ENCODE results near the gene ZBTB2.
A peak's percentile ranks its signal among the peaks of the same experiment; 100 is the strongest.
"Not testable (repeated sequence)": the region's sequence is repeated elsewhere in the genome, so short reads cannot be mapped to it uniquely, and the experiment has no call there.

The ZBTB2 gene

DNA sequence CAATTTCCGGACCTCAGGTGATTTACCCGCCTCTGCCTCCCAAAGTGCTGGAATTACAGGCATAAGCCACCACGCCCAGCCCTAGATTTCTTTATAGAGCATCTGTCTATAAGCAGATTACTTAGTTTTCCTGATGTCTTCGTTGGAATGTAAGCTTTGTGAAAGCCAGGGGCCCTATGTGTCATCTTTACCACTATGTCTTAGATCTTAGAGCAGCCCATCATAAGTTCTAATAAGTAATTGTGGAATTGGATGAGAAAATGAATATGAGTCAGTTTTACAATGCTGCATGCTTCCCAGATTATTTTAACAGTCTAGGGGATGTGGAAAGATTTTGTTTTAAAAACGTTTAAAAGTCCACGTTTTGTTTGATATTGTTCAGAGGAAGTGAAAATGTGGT is 9.1 kb upstream of the ZBTB2 start:
- no peak for DNase-seq (ENCODE audit: low read depth)

DNA sequence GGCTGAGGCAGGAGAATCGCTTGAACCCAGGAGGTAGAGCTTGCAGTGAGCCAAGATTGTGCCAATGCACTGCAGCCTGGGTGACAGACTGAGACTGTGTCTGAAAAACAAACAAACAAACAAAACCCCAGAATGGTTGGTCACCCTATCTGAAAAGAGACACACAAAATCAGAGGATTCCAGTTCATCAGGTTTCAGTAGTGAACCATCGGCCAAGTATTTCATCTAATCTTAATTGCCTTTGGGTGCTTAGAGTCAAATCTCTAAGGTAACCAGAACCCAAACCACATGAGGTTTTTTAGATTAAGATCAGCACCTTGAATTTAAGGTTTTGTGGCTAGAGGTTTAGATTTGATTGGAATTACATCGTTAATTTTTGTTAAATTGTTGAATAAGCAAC is 8.3 kb upstream of the ZBTB2 start:
- DNase-seq (ENCODE audit: low read depth): no peak

DNA sequence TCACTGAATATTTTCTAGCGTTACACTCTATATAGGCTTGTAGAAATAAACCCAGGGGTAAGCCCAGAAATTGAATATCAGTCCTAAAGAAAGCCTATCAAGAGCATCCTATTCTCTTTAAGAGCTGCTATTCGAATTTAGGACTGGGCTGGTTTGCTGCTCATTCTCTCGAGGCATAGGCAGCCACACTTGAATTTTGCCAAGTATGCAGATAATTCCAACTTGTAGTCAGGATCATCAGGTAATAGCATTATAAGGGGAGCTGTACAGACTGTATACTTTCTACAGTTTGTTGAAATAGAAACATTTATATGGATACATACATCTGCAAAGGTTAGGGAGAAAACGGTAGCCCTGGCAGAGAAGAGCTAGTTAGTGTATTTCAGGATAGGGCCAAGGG is 2.1 kb upstream of the ZBTB2 start:
- DNase-seq (ENCODE audit: low read depth): no peak

DNA sequence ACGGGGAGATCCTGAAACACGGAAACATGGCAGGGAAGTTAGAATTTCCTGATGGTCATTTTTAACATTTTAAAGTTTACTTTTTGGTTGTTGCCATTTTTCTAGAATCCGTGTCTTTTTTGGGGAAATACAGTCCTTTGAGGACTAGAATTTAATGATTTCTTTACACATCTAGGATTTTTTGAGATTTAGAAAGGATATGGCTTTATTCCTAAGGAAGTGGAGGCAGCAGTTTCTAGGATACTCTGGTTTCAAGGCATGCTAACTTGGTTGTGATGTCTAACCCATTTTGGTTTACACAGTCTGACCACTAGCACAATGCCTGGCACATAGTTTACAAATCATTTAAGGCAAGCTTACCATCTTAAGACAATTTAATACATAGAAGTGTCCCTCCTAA is 1.1 kb upstream of the ZBTB2 start:
- no peak for DNase-seq (ENCODE audit: low read depth)

DNA sequence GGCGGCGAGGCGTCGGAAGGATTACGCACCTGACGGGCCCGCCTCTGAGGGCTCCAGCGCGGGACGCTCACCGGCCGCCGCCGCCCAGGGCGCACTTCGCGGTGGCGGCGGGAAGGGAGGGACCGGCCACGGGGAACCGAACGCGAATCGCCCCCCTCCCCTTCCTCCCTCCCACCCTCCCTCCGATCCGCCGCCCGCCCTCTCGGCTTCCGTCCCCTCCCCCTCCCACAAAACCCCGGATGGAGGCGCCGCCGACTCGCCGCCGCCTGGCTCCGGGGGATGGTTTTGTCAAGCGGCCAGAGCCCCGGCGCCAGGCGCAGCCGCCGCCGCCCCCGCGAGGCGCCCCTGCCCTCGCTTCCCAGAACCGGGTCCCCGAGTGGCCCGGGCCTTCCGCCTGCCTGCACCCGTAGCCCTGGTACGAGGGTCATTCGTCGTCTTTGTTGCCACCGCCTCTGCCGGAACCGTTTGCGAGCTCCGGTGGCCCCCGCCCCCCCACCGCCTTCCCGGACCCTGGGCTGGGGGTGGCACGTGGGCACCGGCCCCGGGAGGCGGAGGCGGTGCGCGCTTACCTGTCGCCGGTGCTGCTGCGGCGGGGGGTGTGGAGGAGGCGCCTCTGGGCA is 398 bp downstream of the ZBTB2 start:
- DNase-seq (ENCODE audit: low read depth): peak; percentile 75

DNA sequence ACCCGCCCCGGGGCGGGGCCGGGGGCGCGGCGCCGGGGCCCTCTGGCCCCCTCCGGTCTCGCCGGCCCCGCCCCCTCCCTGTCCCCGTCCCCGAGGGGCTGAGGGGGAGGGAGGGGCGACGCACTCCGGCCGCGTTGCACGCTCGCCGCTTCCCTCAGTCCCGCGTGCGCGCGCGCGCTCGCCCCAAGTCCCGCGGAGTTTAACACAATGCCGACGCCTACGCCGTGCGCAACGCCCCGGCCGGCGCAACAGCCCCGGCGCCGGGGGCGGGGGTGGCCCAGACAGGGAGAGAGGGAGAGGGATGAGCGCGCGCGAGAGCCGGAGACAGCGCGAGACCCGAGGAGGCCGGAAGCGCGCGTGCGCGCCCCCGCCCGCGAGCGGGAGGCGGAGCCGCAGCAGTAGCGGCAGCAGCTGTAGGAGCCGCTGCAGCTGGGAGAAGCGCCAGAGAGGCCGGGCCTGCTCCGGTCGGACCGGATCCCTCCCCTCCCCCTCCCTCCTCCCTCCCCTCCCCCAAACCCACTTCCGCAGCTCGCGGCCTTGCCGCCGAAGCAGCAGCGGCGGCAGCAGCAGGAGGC is 996 bp downstream of the ZBTB2 start:
- peak; percentile 97 for DNase-seq (ENCODE audit: low read depth)

DNA sequence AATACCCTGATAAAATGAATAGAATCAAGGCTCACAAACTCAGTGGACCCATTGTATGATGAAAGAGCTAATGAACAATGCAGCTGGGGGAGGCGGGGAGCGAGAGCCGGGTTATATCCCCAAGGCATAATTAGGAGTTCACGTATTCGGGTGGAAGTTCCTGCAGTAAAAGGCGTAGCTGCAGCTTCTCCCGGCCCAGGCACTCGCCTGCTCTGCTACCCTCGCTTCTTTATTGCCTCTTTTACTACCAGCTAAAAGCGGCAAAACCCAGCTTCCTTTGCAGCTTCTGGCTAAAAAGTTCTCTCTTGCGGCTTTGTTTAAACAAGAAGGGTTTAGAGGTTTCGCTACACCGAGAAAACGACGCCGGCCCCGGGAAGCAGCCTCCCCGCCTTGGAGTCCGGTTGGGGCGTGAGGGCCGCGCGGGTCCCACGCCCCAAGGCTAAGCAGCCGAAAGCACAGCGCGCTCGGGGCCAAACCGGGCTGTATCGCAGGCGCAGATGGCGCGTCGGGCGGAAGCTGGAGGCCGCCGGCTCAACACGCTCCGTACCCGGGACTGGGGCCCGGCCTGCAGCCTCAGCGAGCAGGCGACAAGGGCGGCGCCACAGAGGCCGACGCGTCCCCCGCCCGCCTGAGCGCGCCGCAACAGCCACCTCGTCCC is 1.6 kb downstream of the ZBTB2 start:
- no peak for DNase-seq (ENCODE audit: low read depth)

DNA sequence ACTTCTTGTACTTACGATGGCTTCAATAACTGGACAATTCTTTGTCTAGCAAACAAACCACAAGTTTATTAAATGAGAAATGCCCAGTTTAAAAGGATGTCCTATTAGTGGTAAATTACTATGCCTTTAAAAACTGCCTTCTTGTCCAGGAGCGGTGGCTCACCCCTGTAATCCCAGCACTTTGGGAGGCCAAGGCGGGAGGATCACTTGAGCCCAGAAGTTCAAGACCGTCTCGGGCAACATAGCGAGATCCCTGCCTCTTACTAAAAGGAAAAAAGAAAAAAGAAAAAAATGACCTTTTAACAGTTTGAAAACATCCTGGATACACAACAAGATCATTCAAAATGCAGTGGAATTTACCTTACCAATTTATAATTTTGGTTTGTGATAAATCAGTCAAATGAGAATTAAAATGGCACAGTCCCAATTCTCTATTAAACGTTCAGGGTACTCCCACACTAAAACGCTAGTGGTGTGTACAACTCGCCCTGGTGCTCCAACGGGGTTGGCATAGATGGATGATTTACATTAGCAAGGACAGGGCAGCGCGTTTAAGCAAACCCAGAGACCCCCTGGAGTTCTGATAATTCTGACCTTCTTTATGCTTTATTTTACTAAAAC is 2.3 kb downstream of the ZBTB2 start:
- DNase-seq (ENCODE audit: low read depth): no peak

DNA sequence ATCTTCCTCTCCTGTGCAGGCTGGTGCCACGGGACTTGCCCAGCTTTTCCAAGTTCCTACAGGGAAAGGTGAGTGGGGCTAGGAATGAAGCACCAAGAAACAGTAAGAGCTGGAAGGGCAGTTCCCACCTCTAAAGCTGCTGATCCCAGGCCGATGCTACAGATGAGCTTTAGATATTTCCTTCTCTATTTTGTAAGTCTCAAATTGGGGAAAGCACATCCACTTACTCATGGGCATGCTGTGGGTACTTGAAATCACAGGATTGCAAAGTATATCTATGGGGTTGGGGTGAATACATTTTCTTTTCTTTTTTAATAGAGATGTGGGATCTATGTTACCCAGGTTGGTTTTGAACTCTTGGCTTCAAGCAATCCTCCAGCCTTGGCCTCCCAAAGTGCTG is 3.1 kb downstream of the ZBTB2 start:
- no peak for DNase-seq (ENCODE audit: low read depth)

DNA sequence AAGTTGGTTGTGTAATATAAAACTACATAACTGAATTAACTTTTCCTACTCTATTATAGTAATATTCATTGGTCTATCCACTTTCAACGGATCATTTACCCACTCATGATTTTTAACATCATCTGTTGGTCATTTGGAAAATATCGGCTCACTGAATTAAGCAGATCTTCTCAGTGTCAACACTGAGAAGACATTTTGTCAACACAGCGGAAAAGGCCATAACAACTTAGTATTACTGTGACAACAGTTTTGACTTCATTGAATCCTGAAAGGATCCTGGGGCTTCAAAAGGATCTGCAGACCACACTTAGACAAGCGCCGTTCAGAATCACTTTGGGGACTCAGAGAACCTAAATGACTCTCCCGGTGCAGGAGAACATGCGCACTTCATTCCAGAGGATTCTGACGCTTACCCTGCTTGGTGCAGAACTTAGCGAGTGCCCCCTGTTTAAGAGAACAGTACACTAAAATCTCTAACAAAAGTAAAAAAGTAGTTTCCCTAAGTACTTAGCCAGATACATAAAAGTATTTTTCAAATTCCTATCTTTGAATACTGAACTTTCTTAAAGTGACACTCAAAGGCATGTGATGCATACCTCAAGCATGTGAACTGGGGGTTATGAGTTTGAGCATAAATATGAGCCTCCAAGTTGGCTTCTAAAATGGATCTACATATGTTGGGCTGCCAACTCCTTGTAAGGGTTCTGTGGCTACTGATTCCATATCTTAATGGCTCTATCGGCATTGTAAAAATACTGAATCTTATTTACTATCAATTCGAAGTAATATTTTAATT is 4.0 kb downstream of the ZBTB2 start:
- DNase-seq (ENCODE audit: low read depth): no peak

DNA sequence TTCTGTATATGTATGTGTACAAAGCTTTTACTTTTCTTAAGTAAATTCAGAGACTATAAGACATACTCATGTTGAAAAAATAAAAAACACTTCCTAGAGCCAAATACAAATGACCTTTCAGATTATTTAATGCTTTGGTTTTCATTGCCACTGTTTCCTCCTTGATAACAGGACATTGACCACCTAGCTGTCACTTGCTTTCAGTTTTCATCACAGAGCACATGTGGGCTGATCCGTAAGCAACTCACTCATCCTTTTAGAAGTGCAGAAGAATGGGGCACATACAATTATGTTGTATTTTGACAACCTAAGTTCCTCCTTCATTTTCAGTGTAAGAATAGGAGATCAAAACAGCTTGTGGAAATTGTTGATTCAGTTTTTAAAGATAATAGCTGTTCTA is 6.2 kb downstream of the ZBTB2 start:
- no peak for DNase-seq (ENCODE audit: low read depth)

DNA sequence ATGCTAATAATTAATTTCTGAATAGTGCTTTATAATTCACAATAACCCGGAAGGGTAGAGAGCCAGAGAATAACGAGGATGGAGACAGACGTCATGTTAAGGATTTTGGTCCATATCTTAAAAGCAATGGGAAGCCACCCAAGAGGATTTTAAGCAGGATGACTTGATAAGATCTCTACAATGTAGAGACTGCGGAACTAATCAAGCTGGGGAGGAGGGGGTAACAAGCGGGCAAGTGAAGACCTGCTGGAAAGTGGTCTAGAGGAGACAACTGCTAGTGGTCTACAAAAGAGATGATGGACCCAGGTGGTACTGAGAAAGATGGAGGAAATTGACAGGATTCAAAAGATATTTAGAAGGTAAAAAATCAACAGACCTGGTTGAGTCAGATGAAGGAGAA is 7.2 kb downstream of the ZBTB2 start:
- DNase-seq (ENCODE audit: low read depth): no peak

DNA sequence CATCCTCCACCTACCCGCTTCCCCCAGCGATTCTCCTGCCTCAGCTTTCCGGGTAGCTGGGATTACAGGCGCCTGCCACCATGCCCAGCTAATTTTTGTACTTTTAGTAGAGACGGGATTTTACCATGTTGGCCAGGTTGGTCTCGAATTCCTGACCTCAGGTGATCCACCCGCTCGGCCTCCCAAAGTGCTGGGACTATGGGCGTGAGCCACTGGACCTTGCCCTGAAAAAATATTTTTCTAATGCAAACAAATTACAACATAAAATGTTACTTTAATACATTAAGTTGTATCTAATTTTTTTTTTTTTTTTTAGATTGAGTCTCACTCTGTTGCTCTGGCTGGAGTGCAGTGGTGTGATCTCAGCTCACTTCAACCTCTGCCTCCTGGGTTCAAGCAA is 8.7 kb downstream of the ZBTB2 start:
- DNase-seq (ENCODE audit: low read depth): not testable (repeated sequence)

DNA sequence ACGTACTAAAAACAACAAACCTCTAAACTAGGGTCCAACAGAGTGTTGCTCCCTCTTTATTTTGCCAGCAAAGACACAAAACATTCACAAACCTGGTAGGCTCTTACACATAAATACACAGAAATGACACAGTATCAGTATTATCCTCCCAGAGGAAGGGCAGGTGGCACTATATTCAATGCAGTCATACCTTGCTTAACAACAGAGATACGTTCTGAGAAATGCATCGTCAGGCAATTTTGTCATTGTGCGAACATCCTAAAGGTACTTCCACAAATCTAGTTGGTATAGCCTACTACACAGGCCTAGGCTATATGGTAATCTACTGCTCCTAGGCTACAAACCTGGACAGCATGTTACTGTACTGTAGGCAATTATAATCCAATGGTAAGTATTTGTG is 9.6 kb downstream of the ZBTB2 start:
- no peak for DNase-seq (ENCODE audit: low read depth)

DNA sequence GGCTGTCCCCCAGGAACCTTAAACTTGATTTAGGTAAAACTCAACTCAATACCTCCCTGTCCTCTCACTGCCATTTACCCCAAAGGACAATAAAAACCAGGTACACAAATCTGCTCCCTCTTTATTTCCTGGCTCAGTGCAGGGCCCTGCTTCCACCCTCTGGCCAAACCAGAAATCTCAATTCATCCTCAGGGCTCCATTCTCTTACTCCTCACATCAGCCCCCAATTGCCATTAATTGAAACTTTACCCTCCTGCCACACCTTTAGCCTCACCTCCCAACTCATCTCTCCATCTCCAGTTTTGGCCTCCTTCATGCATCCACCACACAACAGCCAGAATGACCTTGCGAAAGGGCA is 10.5 kb downstream of the ZBTB2 start:
- no peak for DNase-seq (ENCODE audit: low read depth)

DNA sequence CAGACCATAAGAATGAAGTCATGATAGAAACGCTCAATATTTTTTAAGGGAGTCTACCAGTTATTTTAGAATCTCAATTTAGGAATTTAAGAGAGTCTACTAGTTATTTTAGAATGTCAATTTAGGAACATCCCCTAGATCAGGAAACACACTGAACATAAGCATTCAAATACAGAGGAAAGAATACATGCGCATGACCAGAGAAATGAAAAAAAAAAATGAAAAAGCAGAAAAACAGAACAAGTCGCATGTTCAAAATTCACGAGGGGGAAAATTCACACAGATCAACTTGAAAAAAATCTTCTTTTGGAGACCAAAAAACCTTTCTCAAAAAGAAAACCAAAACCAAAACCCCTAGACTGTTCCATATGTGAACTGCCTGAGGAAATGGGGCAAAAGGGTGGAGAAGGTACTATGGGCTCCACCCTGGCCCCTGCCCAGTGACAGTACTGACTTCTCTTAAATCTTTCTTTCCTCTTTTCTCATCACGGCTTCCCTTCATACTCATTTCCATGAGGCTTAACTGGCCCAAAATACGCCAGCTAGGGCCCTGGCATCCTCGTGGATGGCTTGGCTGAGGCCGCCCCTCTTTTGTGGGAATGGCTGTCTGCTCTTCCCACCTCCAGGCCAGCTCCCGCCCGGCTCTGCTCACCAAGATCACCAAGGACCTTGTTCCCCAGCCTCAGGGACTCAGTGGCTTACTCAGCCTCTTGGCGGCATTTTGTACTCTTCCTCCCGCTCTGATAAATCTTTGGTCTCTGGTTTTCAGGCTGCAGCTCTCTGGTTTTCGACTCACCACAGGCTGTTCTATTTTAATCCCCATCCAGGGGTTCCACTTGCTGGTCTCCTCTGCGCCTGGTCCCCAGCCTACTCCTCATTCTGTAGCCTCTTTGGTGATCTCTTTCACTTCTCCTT is 11.2 kb downstream of the ZBTB2 start:
- DNase-seq (ENCODE audit: low read depth): no peak

DNA sequence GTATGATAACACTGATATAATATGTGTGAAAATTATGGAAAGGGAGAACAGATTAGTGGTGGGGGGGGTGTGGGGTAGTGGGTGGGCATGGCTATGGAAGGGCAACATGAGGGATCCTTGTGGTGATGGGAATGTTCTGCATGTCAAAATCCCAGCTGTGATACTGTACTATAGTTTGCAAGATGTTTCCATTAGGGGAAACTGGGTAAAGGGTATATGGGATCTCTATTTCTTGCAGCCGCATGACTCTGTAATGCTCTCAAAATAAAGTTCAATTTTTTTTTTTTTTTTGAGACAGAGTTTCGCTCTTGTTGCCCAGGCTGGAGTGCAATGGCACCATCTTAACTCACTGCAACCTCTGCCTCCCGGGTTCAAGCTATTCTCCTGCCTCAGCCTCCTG is 14.3 kb downstream of the ZBTB2 start:
- no peak for DNase-seq (ENCODE audit: low read depth)

DNA sequence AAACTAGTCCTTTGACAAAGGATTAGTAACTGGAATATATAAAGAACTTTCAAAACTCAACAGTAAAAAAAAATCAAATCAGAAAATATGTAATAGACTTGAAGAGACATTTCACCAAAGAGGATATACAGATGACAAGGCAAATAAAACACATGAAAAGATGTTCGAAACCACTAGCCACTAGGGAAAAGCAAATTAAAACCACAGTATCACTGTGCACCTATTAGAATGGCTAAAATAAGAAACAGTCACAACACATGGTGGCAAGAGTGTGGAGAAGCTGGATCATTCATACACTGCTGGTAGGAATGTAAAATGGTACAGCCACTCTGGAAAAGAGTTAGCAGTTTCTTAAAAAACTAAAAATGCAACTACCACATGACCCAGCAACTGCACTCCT is 14.9 kb downstream of the ZBTB2 start:
- no peak for DNase-seq (ENCODE audit: low read depth)

DNA sequence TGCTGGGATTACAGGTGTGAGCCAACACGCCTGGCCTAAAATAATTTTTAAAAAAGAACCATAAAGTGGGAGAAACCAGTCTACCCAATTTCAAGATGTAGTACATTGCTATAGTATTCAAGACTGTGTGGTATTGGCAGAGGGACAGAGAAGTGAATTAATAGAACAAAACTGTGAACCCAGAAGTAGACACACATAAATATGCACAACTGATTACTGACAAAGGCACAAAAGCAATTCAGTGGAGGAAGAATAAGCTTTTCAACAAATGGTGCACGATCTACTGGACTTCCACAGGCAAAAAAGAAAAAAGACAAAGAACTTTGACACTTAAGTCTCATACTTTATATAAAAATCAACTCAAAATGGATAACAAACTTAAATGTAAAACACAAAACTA is 15.5 kb downstream of the ZBTB2 start:
- DNase-seq (ENCODE audit: low read depth): no peak

DNA sequence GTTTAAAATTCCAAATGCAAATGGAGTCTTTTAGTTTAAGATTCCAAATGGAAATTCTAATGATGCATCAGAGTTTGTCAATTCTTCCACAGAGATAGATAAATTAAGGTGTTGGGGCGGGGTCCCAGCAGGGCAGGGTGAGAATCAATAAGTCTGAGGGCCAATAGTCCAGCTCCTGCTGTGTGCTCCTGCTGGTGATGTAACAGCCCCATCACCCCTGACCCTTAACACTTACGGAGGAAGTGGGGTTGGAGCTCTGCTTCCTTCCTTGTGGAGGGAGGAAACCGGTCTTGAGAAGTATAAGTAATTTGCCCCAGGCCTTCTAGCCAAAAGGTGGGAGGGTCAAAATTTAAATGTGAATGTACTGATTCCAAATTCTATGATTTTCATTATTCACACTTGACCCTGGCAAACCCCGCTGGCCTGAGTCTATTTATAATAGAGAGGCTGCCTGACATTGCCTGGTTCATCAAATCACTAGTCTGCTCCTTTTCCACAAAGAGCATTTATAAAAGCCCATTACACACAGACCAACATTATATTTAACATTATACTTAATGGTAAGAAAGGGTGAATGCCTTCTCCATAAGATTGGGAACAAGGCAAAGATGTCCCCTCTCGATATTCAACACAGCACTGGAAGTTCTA is 17.2 kb downstream of the ZBTB2 start:
- no peak for DNase-seq (ENCODE audit: low read depth)

DNA sequence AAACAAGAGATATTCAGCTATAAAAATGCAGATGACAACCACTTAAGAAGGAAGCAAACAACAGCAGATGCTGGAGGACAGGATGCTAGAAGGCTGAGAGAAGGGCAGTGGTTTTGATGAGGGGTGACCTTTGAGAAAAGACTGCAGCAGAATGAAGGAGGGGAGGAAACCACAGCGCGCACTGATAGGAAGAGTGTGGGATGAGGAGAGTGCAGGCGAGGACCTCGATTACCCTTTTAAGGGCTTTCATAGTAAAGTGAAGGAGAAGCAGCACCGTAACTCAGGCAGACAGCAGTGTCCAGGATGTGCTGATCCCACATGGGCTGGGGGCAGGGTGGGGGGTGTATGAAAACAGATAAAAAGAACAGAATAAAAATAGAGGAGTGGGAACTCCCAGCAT is 19.2 kb downstream of the ZBTB2 start:
- no peak for DNase-seq (ENCODE audit: low read depth)

Measured in activated gamma-delta T cell treated with anti-CD3 and anti-CD28 coated beads, Interleukin-2, amount 50 U/mL, for 16 hours (primary cell).